GM23338 (cell line): ENCODE data around the gene PPP2R1B.

ENCODE experiments used
- CTCF ChIP-seq, 2 experiments: fragments of 200-600 bp in 1 of 2; sonication (generic) in 1 of 2; conservative IDR thresholded peaks; 2 replicates each; pipeline versions ENCODE4 v1.5.1 to v1.6.1; 2016 to 2017; ENCODE audit warnings: antibody characterized with exemption in 2 of 2, low read depth in 2 of 2, mild to moderate bottlenecking in 2 of 2, moderate library complexity in 1 of 2
- EZH2 ChIP-seq: fragments of 200-600 bp; sonication (generic); IDR thresholded peaks from one replicate; pipeline ENCODE4 v1.8.0; 2017; ENCODE audit warnings: antibody characterized with exemption, mild to moderate bottlenecking, low read depth; ENCODE audit not compliant: unreplicated experiment
- EZH2phosphoT487 ChIP-seq: fragments of 200-600 bp; sonication (generic); IDR thresholded peaks from one replicate; pipeline ENCODE4 v1.8.1; 2018; ENCODE audit warnings: antibody characterized with exemption; ENCODE audit not compliant: unreplicated experiment
- JUNB ChIP-seq: IDR thresholded peaks from one replicate; pipeline ENCODE4 v1.6.1; 2016; ENCODE audit warnings: antibody characterized with exemption; ENCODE audit not compliant: unreplicated experiment
- NANOG ChIP-seq: IDR thresholded peaks from 2 replicates; pipeline ENCODE4 v1.6.1; 2016; ENCODE audit warnings: antibody characterized with exemption, borderline replicate concordance
- POLR2AphosphoS5 ChIP-seq: IDR thresholded peaks from 2 replicates; pipeline ENCODE4 v1.6.1; 2016; ENCODE audit warnings: antibody characterized with exemption, low read depth

DNA sequence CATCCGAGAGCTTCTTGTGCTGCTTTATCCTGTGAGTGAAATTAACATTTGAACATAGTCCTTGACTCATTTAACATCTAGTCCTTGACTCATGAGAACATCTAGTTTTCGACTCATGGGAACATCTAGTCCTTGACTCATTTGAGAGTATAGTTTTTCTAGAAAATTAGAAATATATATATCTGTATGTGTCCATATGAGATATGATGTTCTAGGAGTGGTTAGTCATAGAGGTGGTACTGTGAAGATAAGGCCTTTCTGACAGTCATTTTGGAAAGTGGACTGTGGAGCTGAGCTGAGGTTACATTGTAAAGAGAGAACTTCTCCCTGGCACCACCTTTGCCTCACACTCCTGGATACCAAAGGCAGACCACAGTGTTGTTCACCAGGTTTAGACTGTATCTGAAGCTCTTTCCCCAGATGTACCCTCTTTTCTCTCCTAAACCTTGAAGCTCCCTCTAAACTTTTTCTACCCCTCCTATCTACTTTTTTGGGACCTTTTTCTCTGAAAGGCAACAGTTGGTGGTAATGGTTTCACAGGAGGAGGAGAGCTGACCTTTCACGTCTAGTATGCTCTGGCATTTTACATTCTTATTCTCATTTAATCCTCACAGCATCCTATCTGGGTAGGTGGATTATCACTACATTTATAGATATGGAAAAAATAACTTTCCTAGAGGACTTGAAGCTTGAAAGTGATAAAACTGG lies 67.2 kb downstream of the PPP2R1B start:
- TF ChIP-seq CTCF (conservative IDR thresholded peaks at IDR 0.05; ENCODE audit: low read depth in 2 of 2) (no peak), NANOG (no peak), EZH2phosphoT487 (no peak), EZH2 (no peak), JUNB (no peak), POLR2AphosphoS5 (no peak)
